ENCODE results near the gene DNER.

DNER gene

DNA sequence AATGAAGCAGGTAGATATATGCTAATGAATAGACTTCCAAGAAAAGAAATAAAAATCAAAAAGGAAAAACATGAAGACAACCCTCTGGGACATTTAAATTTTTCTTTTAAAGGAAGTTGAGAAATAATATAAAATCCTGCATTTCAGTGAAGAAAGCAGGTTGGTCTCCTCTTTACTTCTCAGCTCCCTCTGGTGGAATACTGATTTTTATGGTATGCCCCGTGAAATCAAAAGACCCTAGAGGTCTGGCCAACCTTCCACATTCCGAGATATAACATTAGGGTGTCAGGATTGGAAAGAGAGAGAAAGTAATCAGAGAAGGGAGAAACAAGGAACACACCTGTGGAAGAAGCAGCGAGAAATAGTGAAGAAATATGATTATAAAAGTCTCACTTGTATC is 72.7 kb downstream of the DNER start:
- no peak for DNase-seq (ENCODE audit: low read depth)
- no peak overlapping the region for H3K4me3 ChIP-seq (ENCODE audit: low read length)
- TF ChIP-seq, protein P1, sequence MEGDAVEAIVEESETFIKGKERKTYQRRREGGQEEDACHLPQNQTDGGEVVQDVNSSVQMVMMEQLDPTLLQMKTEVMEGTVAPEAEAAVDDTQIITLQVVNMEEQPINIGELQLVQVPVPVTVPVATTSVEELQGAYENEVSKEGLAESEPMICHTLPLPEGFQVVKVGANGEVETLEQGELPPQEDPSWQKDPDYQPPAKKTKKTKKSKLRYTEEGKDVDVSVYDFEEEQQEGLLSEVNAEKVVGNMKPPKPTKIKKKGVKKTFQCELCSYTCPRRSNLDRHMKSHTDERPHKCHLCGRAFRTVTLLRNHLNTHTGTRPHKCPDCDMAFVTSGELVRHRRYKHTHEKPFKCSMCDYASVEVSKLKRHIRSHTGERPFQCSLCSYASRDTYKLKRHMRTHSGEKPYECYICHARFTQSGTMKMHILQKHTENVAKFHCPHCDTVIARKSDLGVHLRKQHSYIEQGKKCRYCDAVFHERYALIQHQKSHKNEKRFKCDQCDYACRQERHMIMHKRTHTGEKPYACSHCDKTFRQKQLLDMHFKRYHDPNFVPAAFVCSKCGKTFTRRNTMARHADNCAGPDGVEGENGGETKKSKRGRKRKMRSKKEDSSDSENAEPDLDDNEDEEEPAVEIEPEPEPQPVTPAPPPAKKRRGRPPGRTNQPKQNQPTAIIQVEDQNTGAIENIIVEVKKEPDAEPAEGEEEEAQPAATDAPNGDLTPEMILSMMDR (conservative IDR thresholded peaks at IDR 0.05; ENCODE audit: low read length): no peak

GRCh38 chr2:229640636-229641035 is 73.7 kb downstream of the DNER start:
- H3K4me3 ChIP-seq (ENCODE audit: low read length): no peak overlapping the region
- TF ChIP-seq, protein P1 (conservative IDR thresholded peaks at IDR 0.05; ENCODE audit: low read length): no peak
- no peak for DNase-seq (ENCODE audit: low read depth)

DNA sequence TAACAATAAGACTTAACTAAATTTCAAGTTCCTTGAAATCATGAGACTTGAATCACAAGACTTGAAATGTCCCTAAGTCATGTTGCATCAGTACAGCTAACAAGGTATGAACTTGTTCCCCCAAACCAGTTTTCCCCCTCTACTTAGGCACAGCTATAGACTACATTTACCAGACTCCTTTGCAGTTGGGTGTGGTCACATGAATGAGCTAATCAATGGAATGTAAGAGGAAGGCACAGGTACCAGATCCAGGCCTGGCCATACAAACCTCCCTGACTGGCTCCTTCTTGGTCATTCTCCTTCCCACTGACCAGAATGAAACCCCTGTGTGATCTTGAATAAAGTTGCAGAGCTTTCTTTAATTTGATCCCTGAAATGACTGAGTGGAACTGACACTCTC is 77.8 kb downstream of the DNER start:
- no peak for DNase-seq (ENCODE audit: low read depth)
- H3K4me3 ChIP-seq (ENCODE audit: low read length): no peak overlapping the region
- TF ChIP-seq, protein P1 (conservative IDR thresholded peaks at IDR 0.05; ENCODE audit: low read length): no peak

DNA sequence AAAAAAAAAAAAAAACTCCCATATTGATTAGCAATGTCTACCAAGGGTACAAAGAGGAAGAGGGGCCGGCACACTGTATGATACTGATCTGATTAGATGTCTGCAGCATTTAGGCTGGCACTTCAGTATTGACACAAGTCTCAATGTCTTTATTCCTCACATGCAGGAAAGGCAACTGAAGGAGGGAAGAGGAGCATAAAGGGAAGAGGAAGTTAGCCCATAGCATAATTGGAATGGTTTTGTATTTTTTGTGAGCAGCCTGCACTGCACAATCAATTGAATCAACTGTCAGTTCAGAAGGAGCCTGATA is 79.0 kb downstream of the DNER start:
- H3K4me3 ChIP-seq (ENCODE audit: low read length): no peak overlapping the region
- TF ChIP-seq, protein P1 (conservative IDR thresholded peaks at IDR 0.05; ENCODE audit: low read length): no peak
- DNase-seq (ENCODE audit: low read depth): no peak

DNA sequence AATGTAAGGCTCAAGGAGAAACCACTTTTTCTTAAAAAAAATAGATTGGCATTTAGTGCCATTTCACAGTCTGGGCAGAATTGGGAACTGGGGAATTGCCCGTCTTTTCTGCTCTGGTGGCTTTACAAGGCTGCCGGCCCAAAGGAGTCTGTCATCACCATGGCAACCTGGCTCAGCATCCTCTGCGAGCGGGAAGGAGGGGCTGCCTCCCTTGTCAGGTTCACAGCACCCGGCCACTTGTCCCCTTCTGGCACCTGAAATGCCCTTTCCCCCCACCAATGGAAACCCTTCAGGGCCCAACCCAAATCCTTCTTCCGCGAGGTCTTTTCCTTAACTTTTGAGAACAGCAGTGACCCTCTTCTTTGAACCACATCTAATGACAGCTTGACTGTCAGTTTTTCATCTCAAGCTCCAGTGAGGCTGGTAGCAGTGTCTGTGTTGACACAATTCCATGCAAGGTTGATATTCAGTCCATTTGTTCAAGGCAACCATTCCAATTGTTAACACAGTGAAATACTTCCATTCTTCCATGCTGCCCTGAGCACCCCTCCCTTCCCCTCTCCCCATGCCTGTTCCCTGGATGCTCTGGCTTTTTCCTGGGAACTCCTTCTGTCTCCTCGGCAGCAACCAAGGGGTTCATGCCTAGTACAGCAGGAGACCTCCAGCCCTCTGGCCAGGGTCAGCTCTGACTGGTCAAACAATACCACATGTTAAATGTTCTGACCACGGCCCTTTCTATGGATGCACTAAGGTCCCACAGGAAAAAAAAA is 79.6 kb downstream of the DNER start:
- no peak for DNase-seq (ENCODE audit: low read depth)
- TF ChIP-seq, protein P1 (conservative IDR thresholded peaks at IDR 0.05; ENCODE audit: low read length): no peak

GRCh38 chr2:229633556-229633955 is 80.8 kb downstream of the DNER start:
- TF ChIP-seq, protein P1 (conservative IDR thresholded peaks at IDR 0.05; ENCODE audit: low read length): no peak
- H3K4me3 ChIP-seq (ENCODE audit: low read length): no peak overlapping the region
- no peak for DNase-seq (ENCODE audit: low read depth)

More for the DNA sequence above, 79.6 kb downstream of the DNER start:
- H3K4me3 ChIP-seq (ENCODE audit: low read length): no peak overlapping the region

- DNase-seq (ENCODE audit: low read depth): no peak
- H3K4me3 ChIP-seq (ENCODE audit: low read length): no peak overlapping the region
- TF ChIP-seq, protein P1 (conservative IDR thresholded peaks at IDR 0.05; ENCODE audit: low read length): no peak
These were observed 85.3 kb downstream of the DNER start for GRCh38 chr2:229629039-229629438.
